RKO (cell line): Measurements from ENCODE around the gene UGT1A7.

Experiments
- DNase-seq: peaks from one replicate; pipeline ENCODE4 v3.0.0-alpha.2; 2016; ENCODE audit warnings: low spot score

UGT1A7 gene

DNA sequence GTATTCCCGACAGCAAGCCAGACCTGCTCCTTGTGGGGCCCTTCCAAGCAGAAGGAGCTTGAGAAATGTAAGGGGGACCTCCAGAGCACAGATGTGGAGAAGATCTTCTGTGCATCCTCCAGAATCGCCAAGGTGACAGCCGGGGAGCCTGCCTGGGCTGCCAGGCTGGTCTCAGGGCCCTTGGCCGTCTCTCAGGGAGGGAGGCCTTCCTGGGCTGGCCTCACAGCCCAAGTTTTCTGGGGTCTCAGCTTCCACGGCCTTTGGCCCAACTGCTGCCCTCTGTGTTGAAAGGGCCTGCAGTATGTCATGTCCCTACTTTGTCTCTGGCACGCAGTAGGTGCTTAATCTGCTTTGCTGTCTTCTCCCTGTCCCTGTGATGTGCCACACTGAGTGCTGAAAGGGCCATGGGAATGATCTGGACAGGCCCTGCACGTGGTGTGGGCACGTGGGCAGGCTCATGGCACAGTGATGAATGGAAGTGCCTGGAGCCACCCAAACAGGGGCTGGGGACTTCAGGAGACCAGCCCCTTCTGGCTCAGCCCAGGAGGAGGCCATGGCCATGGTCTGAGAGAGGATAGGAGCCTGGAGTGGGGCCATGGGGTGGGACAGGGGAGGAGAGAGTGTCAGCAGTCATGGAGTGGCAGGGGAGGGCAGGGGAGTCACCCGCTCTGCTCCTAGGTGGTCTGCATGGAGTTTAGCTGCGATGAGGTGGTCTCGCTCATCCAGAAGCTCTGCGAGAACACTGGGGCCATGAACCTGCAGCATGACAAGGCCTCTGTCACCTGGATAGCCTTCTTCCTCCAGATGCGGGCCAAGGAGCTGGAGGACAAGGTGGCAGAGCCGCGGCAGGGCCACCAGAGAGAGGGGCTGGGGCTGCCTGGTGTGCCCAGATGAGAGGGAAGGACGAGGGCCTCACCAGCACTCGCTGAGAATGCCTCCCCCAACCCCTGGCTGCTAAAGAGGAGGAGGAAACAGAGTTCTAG is 137.2 kb downstream of the UGT1A7 start:
- DNase-seq: no peak

DNA sequence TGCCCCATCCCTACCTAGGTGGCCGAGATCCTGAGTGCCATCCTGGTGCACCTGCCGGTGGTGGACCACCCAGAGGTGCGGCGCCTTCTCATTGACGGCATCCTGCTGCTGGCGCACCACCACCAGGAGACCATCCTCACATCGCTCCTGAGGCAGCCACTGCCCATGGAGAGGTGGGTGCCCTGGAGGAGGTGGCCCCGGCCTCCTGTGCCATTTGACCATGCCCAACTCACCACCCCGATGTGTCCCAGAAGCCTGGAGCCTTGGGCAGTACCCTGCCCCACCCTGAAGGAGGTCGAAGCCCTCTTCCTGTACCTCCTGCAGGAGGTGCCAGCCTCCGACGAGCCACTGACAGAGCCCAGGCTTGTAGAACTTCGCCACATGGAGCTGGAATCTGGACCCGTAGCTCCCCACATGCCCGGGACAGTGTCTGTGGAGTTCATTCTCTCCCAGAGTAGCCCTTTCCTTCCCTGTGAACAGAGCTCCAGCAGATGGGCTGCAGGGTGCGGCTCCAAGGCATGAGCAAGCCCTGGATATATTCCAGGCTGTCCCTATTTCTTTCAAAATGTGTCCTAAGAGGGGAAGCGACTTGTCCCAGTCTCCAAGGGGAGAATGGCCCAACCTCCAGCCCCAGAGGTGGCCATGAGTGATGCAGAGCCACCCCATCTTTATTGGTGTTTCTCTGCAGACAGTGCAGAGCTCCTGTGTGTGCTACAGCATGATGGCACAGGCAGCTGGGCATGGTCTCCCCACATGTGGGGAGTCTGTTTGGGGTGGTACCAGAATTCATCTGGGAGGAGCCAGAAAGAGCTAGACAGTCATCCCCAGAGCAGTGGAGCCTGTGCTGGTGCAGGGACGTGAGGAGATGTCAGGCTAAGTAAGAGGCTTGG is 138.4 kb downstream of the UGT1A7 start:
- DNase-seq: no peak

DNA sequence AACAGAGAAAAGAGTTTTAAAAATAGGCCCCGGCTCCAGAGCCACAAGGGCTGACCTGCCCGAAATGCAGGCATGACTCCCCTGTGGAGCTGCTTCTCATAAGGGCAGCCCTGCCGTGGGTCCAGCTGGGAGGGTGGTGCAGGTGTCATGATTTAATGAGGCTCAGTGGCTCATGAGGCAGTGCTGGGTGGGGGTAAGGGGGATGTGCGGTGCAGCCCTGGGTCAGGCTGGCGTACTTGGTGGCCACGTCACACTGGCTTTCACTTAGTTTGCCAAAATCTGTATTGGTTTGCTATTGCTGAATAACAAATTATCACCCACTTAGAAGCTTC is 139.0 kb downstream of the UGT1A7 start:
- DNase-seq: no peak

GRCh38 chr2:233821196-233821595 is 139.5 kb downstream of the UGT1A7 start:
- DNase-seq: no peak

DNA sequence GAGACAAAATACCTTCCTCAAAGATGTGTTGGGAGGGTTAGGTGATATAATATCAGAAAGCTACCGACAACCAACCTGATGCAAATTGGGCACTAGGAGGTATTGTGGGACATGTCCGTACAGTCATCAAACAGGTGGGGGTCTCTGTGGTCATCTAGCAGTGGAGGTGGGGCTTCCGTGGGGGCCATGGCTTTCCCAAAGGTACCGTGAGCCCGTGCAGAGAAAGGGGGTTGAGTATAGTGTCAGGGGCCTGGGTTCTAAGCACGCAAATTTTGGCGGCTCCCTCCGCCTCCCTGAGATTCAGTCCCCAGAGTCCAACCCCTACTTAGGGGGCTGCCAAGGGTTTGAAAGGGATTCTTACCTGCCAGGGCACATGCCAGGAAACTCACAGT is 140.0 kb downstream of the UGT1A7 start:
- DNase-seq: no peak

DNA sequence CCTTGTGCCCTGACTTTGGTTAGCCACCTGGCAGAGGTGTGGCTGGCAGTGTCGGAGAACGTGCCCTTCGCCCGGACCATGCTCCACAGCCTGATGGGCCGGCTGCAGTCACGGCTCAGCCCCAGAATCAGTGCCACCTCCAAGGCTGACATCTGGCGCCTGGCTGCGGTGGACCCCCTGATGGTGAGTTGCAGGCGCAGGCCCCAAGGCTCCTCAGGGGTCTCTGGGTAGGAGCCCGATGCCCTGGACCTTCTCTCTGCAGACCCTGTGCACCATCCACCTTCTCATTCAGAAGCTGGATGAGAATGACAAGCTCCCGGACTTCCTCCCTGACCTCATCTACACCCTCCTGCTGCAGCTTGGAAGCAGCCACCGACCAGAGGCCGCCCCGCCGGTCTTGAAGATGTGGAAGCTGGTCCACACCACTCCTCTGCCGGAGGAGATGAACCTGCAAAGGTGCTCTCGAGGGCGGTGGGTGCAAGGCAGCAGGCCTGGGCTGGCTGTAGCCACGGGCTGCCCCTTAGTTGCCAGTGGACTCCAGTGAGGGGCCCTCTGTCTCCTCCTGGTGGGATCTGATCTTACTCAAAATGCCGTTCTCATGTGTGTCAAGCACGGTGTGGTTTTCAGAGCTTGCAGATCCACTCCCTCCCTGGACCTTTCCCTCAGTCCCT is 140.5 kb downstream of the UGT1A7 start:
- DNase-seq: no peak
